Superior temporal gyrus (tissue), 1 donor: Measurements from ENCODE around the gene C2CD4A.

Source experiments
- DNase-seq: peaks from one replicate; pipeline ENCODE4 v3.0.0-alpha.2; 2016; ENCODE audit errors: extremely low spot score

The C2CD4A gene

DNA sequence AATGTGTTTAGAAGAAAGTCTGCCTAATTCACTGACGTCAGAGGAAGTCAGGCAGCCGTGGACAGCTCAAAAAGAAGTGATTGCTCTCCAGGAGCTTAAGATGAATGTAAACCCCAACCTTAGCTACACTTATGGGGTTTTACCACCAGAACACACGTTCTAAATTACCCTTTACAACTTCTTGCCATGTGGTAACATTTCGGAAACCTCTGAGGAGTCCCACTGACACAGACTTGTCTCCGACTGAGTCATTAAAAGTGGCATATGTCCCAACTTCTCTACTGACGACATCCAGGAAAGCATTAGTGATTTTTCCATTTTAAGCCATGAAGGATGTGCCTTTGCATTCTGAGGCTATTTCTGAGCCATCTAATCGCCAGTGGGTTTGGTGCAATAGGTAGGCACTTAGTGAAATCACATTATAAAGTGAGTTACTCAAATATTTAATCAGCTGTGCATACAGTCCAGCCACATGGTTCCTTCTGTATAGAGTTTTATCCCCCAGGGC, 32.4 kb downstream of the C2CD4A start:
- no peak for DNase-seq

GRCh38 chr15:62103431-62103830, 36.7 kb downstream of the C2CD4A start:
- no peak for DNase-seq

DNA sequence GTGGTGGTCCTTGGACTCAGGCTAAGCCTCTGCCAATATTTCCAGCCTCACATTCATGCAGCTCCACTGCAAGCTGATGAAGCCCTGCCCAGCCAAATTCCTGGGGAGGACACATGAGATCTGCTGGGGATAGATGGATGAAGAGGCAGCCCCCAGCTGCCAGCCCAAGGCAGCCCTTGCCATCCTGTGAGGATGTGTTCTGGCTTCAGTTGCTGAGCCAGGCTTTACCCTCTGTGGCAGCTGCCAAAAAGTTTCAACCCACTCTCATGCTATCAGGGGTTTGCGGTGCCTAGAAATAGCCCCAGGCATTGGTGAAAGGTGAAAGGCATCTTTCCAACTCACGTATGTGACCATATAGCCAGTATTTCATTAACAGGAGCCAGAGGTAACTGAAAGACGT, 37.6 kb downstream of the C2CD4A start:
- DNase-seq = no peak

- DNase-seq = no peak
Measured at GRCh38 chr15:62104846-62105245, 38.1 kb downstream of the C2CD4A start.

GRCh38 chr15:62105266-62105665, 38.5 kb downstream of the C2CD4A start:
- DNase-seq = no peak

DNA sequence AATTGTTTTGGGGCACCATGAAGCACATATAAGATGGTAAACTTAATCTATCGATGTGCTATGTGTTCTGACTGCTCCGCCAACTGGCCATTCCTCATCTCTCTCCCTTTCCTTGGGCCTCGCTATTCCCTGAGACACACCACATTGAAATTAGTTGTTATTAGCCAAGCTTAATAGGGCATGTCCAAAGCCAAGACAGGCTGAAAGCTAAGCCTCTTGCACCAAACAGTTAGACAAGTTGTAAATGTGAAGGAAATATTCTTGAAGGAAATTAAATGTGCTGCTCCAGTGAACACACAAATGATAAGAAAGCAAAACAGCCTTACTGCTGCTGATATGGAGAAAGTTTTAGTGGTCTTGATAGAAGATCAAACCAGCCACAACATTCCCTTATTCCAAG, 39.3 kb downstream of the C2CD4A start:
- DNase-seq = no peak

GRCh38 chr15:62107571-62108121, 40.9 kb downstream of the C2CD4A start:
- DNase-seq = no peak

GRCh38 chr15:62108411-62108810, 41.6 kb downstream of the C2CD4A start:
- no peak for DNase-seq

GRCh38 chr15:62109437-62109836, 42.7 kb downstream of the C2CD4A start:
- no peak for DNase-seq

- no peak for DNase-seq
Measured at GRCh38 chr15:62109982-62110851, 43.4 kb downstream of the C2CD4A start.

- DNase-seq = no peak
Measured at GRCh38 chr15:62112081-62112480, 45.3 kb downstream of the C2CD4A start.

DNA sequence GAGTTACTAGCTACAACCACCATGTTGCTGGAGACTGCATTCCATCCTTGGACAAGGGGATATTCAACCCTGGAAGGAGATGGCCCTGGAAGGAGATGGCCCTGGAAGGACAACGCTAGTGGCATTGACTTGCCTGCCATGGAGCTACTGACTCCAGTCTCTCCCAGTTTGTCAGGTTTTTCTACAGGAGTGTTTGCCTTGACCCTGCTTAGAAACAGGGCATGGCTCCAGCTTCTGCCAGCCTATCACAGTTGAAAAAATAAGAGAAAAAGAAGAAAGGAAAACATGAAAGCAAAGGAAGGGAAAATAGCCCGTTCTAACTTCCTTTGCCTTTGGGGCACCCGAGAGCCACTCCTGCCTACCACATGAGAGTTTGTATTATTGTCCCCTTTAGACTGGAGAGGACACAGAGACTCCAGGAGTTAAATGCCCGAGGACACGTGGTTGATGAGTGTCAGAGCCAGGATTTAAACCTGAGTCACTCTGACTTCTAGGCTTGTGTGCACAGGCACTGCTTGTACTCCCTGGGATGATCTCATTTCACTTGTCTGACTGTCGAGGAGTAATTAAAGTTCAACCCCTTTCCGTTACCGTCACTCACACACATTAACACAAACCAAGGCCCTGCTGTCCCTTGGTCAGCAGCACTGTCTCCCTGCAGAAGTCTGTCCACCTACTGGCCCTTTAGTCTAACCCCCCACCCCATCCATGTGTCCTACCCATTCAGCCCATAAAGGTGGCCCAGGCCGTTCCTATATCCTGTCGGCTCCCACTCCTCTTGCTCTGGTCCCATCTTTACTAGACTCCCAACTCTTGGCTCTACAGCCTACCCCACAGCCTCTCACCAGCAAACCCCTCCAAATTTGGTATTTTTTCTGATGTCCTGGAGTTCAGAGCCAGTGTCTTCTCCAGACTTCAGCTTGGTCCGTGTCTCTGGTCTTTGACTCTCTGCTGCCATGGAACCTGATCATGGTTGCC, 46.1 kb downstream of the C2CD4A start:
- DNase-seq = no peak

GRCh38 chr15:62115847-62116246, 49.1 kb downstream of the C2CD4A start:
- no peak for DNase-seq

DNA sequence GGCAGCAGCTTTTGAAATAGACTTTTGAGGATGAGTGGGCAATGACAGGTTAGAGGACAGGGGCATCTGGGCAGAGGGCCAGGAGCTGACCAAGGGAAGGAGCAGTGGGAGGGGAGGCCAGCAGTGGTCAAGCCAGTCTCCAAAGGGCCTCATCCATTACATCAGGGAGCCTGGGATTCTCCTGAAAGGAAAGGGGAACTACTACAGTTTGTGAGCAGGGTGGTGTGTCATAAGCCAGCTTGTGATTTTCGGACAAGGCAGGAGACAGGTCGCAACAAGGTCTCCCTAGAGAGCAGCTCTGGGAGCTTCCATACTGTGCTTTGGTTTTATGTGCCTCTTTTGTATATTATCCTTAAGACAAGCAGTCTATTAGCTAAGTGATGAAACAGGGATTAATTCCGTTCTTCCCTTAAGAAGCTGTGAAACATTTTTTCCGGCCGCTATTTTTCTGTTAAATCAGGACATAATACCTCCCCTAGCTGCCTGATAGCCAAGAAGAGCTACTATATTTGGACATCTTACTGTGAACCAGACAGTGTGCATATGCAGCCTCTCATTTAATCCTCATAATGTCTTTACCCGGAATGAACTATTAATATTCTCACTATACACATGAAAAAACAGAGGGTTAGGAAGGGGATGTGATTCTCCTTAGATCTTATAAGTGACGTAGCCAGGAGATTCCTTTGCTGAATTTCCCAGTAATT, 51.9 kb downstream of the C2CD4A start:
- DNase-seq = no peak

DNA sequence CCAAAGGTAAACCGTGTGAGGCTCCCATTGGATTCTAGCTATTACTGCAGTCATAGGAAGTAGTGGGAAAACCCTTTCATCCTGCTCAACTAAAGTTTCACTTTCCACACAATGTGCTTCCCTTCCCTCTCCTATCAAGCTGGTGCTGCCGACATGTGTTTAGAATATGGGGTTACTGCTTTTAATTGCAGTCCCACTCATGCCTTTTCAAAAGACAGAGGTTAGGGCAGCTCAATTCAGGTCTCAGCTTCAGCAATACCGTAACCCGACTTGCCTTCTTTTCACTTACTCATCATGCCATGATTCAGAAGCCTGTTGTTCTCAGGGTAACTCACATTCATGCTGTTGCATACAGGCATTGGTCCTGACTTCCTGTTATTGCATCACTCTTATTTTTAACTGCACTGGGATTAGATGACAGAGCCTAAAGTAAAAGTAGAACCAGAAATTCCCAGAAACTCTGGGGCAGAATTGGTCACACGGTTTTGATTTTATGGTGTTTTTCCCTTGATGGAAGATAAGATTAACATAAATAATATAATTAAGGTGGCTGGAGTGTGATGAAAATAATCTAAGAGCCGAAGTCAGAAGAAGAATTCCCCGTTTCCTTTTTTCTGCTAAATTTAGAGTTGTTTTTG, 52.6 kb downstream of the C2CD4A start:
- no peak for DNase-seq

DNA sequence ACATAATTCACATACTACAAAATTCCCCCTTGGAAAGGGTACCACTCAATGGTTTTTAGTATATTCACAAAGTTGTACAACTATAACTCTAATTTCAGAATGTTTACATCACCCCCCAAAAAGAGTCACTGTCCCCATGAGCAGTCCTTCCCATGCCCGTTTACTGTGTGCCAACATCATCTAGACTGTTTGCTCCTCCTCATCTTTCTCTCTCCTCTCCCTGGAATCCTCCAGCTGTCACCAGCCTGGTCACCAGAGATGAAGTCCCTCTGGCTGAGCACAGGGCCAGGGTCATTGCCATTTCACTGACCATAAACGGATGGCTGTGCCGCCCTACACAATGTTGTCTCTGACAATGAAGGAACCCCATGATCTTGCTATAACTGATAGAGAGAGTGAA, 53.1 kb downstream of the C2CD4A start:
- no peak for DNase-seq
